ENCODE measurements around the gene SKIC8.

SKIC8 gene

DNA sequence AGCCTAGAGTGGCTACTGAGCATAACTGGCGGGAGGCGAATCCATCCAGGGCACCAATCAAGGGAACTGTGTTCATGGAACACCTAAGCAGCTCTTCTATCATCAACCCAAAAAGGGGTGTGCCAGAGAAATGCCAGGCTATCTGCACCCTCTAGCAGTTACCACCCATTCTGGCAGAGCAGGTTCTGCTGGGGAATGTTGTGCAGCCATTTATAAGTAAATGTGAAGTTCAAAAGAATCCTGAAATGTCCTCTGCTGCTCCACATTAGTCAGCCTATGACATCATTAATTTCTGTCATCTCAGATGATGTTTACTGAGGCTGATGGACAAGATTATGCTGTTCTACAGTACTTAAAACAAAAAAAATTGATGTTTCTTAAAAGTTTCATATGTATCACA is 7.7 kb downstream of the SKIC8 start:
- DNase-seq (ENCODE audit: low read depth in 2 of 2): no peak

GRCh38 chr15:78291052-78291451 is 8.4 kb downstream of the SKIC8 start:
- no peak for DNase-seq (ENCODE audit: low read depth in 2 of 2)

GRCh38 chr15:78290222-78290621 is 9.2 kb downstream of the SKIC8 start:
- DNase-seq (ENCODE audit: low read depth in 2 of 2): no peak

GRCh38 chr15:78284758-78285157 is 14.7 kb downstream of the SKIC8 start:
- DNase-seq (ENCODE audit: low read depth in 2 of 2): no peak

DNA sequence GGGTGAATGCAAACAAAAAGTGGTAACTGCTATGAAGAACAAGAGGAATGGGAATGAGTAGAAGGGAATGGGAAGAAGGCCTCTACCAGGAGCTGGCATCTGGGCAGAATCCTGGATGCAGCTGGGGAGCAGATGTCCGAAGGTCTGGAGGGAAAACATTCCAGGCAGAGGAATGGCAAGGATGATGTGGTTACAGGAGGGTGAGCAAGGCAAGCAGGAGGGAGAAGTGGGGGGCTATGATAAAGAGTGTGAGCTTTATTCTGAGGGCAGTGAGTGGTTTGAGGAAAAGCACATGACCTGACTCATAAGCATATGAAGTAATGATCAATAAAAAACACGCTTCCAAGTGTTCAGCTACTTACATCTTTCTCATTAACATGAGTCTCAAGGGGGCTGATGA is 17.1 kb downstream of the SKIC8 start:
- DNase-seq (ENCODE audit: low read depth in 2 of 2): no peak

DNA sequence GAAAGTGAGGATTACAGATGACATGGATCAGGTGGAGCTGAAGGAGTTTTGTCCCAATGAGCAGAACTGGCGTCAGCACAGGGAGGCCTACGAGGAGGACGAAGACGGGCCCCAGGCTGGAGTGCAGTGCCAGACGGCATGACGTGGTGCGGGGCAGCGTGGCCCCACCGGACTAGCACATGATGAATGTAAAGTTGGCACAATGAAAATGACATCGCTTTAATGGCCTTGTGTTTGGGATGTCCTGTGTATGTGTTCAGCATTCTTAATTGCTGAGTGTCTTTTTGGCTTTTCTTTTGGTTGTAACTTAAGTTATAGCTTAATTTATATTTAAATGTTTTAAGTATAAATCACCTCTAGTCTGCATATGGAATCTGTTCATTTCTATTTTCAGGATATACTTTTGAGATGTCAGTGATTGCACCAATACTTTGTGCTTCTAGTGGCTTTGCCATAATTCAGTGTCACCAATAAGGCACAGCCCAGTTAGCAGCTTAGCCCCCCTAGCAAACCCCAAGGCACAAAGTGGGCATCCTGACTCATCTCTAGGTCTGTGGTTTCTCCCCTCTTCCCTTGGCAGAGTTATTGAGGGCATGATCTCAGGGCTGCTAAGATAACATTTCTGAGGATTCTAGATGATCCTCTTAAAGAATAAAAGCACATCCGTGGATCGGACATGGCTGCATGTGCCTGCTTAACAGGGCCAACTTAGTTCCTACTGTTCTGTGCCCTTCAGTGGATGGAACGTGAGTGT is 18.9 kb downstream of the SKIC8 start:
- DNase-seq (ENCODE audit: low read depth in 2 of 2): no peak

- no peak for DNase-seq (ENCODE audit: low read depth in 2 of 2)
These were observed 23.1 kb downstream of the SKIC8 start for GRCh38 chr15:78276064-78276943.

GRCh38 chr15:78274994-78275393 is 24.4 kb downstream of the SKIC8 start:
- DNase-seq (ENCODE audit: low read depth in 2 of 2): no peak

GRCh38 chr15:78272776-78273175 is 26.6 kb downstream of the SKIC8 start:
- DNase-seq (ENCODE audit: low read depth in 2 of 2): no peak

DNA sequence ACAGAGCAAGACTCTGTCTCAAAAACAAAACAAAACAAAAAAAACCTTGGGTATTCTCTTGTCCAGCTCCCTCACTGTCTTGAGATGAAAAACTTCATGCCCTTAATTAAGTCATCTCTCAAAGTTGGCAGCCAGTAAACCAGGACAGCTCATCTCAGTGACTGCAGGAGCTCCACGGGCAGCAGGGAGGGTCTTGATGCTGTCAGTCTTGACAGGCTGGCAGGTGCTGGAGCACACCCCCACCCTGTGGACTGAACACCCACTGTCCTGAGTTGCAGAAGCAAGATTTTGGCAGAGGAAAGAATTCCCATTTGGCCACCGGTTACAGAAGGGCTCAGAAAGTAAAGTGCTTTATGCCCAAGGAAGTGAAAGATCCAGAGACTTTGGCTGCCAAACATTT is 27.1 kb downstream of the SKIC8 start:
- no peak for DNase-seq (ENCODE audit: low read depth in 2 of 2)

- no peak for DNase-seq (ENCODE audit: low read depth in 2 of 2)
These were observed 32.6 kb downstream of the SKIC8 start for GRCh38 chr15:78266806-78267205.

- DNase-seq (ENCODE audit: low read depth in 2 of 2): no peak
These were observed 33.2 kb downstream of the SKIC8 start for GRCh38 chr15:78266229-78266628.

DNA sequence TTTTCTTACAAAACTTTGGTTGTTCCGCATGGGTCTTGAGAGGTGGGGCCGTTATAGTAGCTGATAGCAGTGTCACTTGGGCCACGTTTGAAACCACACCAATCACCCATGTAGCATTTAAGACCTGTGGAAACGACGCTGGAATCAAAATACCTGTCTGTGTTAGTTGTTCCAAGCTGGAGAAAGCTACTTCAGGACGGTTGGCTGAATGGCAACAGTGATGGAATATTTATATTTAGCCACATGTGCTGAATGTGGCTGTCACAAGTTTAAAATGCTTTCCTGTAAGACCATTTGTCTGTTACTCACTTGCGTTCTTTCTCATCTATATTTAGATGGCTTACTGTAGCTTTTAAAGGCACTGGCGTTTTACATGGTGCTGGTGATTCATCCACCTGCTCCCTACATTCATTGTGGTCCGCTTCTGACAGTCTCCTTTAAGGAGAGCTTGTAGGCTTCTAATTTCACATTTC is 33.6 kb downstream of the SKIC8 start:
- DNase-seq (ENCODE audit: low read depth in 2 of 2): no peak

GRCh38 chr15:78265137-78265460 is 34.3 kb downstream of the SKIC8 start:
- DNase-seq (ENCODE audit: low read depth in 2 of 2): no peak

DNA sequence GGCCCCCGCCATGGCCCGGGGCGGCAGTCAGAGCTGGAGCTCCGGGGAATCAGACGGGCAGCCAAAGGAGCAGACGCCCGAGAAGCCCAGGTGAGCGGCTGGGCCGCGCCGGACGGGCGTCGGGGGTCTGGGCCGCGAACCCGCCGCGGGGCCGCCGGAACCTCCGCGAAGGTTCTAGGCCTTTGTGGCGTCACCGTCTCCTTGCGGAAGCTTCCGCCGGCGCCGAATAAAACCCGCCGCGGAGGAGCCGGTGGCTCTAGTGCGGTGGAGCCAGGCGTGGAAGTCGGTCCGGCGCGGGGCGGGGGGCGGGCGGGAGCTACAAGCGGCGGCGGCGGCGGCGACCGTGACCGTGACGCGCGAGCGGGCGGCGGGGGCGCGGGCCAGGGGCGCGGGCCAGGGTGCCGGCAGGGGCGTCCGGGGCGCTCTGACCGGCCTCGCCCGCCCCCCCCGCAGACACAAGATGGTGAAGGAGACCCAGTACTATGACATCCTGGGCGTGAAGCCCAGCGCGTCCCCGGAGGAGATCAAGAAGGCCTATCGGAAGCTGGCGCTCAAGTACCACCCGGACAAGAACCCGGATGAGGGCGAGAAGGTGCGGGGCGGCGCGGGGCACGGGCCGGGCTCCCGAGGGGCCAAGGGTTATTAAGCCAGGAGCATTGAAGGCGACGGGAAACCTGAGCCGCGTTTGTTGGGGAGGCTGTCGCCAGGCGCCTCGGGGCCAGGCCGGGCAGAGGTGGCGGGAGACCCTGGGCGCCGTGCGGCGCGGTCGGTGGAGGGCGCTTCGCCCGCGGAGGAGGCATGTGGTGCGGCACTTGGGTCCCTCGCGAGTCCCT is 34.9 kb downstream of the SKIC8 start, which contains the start of gene DNAJA4:
DNAJA4 (plus strand) TSS at position 259 of the 833 bp plus-strand sequence; CDS start at position 461, 202 bp downstream.
- peak; percentile 23 to 31 for DNase-seq (ENCODE audit: low read depth in 2 of 2)

DNA sequence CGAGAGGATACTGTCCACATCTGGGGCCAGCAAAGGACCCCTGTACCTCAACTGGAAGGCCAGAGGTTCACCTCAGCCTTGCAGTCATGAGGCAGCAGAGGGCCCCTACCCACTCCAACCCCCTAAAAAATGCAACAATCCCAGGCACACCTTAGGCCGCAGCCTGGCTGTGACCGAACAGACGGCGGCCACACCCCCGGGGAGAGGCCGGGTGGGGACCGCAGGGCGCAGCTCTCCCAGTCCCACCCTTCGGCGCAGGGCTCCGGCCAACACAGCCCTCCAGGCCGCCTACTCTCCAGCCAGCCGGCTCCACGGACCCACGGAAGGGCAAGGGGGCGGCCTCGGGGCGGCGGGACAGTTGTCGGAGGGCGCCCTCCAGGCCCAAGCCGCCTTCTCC is 35.5 kb downstream of the SKIC8 start:
- DNase-seq (ENCODE audit: low read depth in 2 of 2): no peak

GRCh38 chr15:78263351-78263781 is 36.0 kb downstream of the SKIC8 start:
- no peak for DNase-seq (ENCODE audit: low read depth in 2 of 2)

DNA sequence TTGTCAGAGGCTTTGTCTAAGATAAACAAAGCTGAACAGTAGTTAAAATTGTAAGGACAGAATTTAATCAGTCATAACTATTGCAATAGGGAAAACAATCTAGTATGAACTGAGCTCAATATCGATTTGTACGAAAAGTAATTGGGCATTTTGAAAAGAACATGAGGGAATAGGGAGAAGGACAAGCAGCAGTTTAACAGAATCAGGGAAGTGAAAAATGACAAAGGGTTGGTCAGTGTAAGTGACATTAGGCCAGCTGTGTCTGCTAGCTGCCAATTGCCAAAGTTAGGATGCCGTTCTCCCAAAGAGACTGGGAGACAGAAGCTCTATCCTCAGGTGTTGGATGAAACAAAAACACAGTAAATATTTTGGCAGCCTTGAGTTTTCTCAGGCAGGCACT is 38.3 kb downstream of the SKIC8 start:
- no peak for DNase-seq (ENCODE audit: low read depth in 2 of 2)

DNA sequence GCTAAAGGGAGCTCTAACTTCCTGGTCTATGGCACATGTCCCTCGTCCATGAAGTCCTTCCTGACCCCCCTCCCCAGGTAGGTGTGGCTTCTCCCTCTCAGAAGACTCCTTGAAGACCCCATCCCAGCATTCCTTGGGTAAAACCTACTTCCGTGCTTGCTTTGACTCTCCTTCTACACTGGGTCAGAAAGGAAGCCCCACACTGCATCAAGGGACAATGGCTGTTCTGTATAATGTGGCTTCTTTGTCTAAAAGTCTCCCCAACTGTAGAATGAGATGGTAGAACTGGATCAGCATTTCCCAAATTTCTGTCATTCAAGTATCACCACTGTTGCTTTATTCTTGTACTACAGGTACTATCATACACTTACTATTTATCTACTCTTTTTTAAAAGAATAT is 38.9 kb downstream of the SKIC8 start:
- no peak for DNase-seq (ENCODE audit: low read depth in 2 of 2)

- DNase-seq (ENCODE audit: low read depth in 2 of 2): no peak
These were observed 40.2 kb downstream of the SKIC8 start for GRCh38 chr15:78259232-78259631.

- DNase-seq (ENCODE audit: low read depth in 2 of 2): no peak
These were observed 41.7 kb downstream of the SKIC8 start for GRCh38 chr15:78257681-78258080.

- DNase-seq (ENCODE audit: low read depth in 2 of 2): no peak
These were observed 43.4 kb downstream of the SKIC8 start for GRCh38 chr15:78256044-78256437.
